HepG2 (cell line): ENCODE data around the gene RTN4RL2. TPM values are rescaled to one million over a fixed set of nuclear protein-coding genes. Genes with fewer than 3 reads are reported as not detected.
A peak's percentile ranks its signal among the peaks of the same experiment; 100 is the strongest.

Experiments
- ADNP ChIP-seq: sonication (generic); formaldehyde crosslinking; IDR thresholded peaks from 2 replicates; pipeline ENCODE4 v1.4.0; 2020; ENCODE audit warnings: missing genetic modification reagents
- AGO1 ChIP-seq: fragments of 200-400 bp; formaldehyde crosslinking; IDR thresholded peaks from 2 replicates; pipeline ENCODE4 v1.6.1; 2017; ENCODE audit warnings: mild to moderate bottlenecking, low read depth, low read length, moderate library complexity; ENCODE audit not compliant: poor library complexity, severe bottlenecking
- ATF5 ChIP-seq: sonication (generic); formaldehyde crosslinking; IDR thresholded peaks from 2 replicates; pipeline ENCODE4 v1.4.0; 2020; ENCODE audit warnings: mild to moderate bottlenecking, low read depth, missing genetic modification reagents
- FLYWCH1 ChIP-seq: sonication (generic); formaldehyde crosslinking; IDR thresholded peaks from 2 replicates; pipeline ENCODE4 v1.8.1; 2023; ENCODE audit warnings: mild to moderate bottlenecking, missing genetic modification reagents
- FOXK2 ChIP-seq: fragments of 450-650 bp; IDR thresholded peaks from 2 replicates; pipeline ENCODE4 v1.6.1; 2016
- MIXL1 ChIP-seq: IDR thresholded peaks from 2 replicates; pipeline ENCODE4 v1.6.1; 2016
- NFATC3 ChIP-seq: sonication (generic); formaldehyde crosslinking; IDR thresholded peaks from 2 replicates; pipeline ENCODE4 v1.5.1; 2020; ENCODE audit warnings: mild to moderate bottlenecking, missing genetic modification reagents
- NR2F6 ChIP-seq, 2 experiments: IDR thresholded peaks; 2 replicates each; pipeline ENCODE4 v1.6.1; 2016; ENCODE audit warnings: antibody characterized with exemption in 1 of 2, mild to moderate bottlenecking in 1 of 2
- RFX1 ChIP-seq: fragments of 450-650 bp; IDR thresholded peaks from 2 replicates; pipeline ENCODE4 v1.6.1; 2017
- SPEN ChIP-seq: sonication (generic); formaldehyde crosslinking; IDR thresholded peaks from 2 replicates; pipeline ENCODE4 v1.5.1; 2020; ENCODE audit warnings: low read depth, mild to moderate bottlenecking, missing genetic modification reagents
- SYNCRIP ChIP-seq: fragments of 200-400 bp; formaldehyde crosslinking; IDR thresholded peaks from 2 replicates; pipeline ENCODE4 v1.6.1; 2018; ENCODE audit warnings: mild to moderate bottlenecking, low read depth, low read length; ENCODE audit not compliant: insufficient read depth
- TBX3 ChIP-seq: fragments of 450-650 bp; IDR thresholded peaks from 2 replicates; pipeline ENCODE4 v1.6.1; 2017; ENCODE audit warnings: antibody characterized with exemption, mild to moderate bottlenecking, inconsistent platforms, borderline replicate concordance
- TOPORS ChIP-seq: sonication (generic); formaldehyde crosslinking; IDR thresholded peaks from 2 replicates; pipeline ENCODE4 v1.8.0; 2023; ENCODE audit warnings: mild to moderate bottlenecking, missing genetic modification reagents
- ZNF160 ChIP-seq: sonication (generic); formaldehyde crosslinking; IDR thresholded peaks from 2 replicates; pipeline ENCODE4 v1.8.0; 2022; ENCODE audit warnings: mild to moderate bottlenecking, inconsistent platforms, missing genetic modification reagents
- ZNF18 ChIP-seq: sonication (generic); formaldehyde crosslinking; IDR thresholded peaks from 2 replicates; pipeline ENCODE4 v1.8.0; 2022; ENCODE audit warnings: mild to moderate bottlenecking, missing genetic modification reagents; ENCODE audit not compliant: insufficient replicate concordance
- ZNF263 ChIP-seq: sonication (generic); formaldehyde crosslinking; IDR thresholded peaks from 2 replicates; pipeline ENCODE4 v1.4.0; 2020; ENCODE audit warnings: missing genetic modification reagents
- ZNF282 ChIP-seq: fragments of 450-650 bp; IDR thresholded peaks from 2 replicates; pipeline ENCODE4 v1.6.1; 2018; ENCODE audit not compliant: partially characterized antibody
- ZNF3 ChIP-seq: IDR thresholded peaks from 2 replicates; pipeline ENCODE4 v1.7.0; 2017; ENCODE audit warnings: inconsistent platforms
- ZNF430 ChIP-seq: sonication (generic); formaldehyde crosslinking; IDR thresholded peaks from 2 replicates; pipeline ENCODE4 v1.9.0; 2021; ENCODE audit warnings: mild to moderate bottlenecking, missing genetic modification reagents
- ZNF550 ChIP-seq: sonication (generic); formaldehyde crosslinking; IDR thresholded peaks from 2 replicates; pipeline ENCODE4 v1.4.0; 2020; ENCODE audit warnings: mild to moderate bottlenecking, missing genetic modification reagents, borderline replicate concordance
- ZNF792 ChIP-seq: IDR thresholded peaks from 2 replicates; pipeline ENCODE4 v1.6.1; 2016
- polyA plus RNA-seq, 8 experiments: library from polyadenylated mRNA; depleted of rRNA in 3 of 8; stranded (reverse) in 7 of 8; unstranded in 1 of 8; fragments of >200 nt; fragmentation: Illumina TruSeq in 4 of 8; extraction: Trizol in 4 of 8; gene quantifications; 2 replicates each; pipeline versions ENCODE4 v1.2.1 to v1.2.3, GENCODE V29; 2011 to 2016; ENCODE audit warnings: low read depth in 4 of 8, missing spikeins in 1 of 8, mixed read lengths in 1 of 8; ENCODE audit not compliant: insufficient read depth in 1 of 8
- total RNA-seq, 5 experiments: library from RNA; depleted of rRNA; stranded (reverse); fragments of >200 nt; fragmentation: Illumina TruSeq; extraction: Trizol; gene quantifications; 2 replicates each; pipeline ENCODE4 v1.2.3, GENCODE V29; 2016; ENCODE audit warnings: low read depth in 1 of 5
- TF ChIP-seq, protein P1 (sequence below): sonication (generic); formaldehyde crosslinking; IDR thresholded peaks from 2 replicates; pipeline ENCODE4 v1.5.1; 2020; ENCODE audit warnings: mild to moderate bottlenecking, missing genetic modification reagents
- TF ChIP-seq, protein P2 (sequence below): sonication (generic); formaldehyde crosslinking; IDR thresholded peaks from 2 replicates; pipeline ENCODE4 v1.4.0; 2020; ENCODE audit warnings: missing genetic modification reagents, borderline replicate concordance

RTN4RL2 gene
- total and polyA plus RNA-seq, 2 of the 13 experiments (the other 11 are each of a cell fraction or from before 2014, with no cell fraction given), result 1.3 to 4.3 TPM

DNA sequence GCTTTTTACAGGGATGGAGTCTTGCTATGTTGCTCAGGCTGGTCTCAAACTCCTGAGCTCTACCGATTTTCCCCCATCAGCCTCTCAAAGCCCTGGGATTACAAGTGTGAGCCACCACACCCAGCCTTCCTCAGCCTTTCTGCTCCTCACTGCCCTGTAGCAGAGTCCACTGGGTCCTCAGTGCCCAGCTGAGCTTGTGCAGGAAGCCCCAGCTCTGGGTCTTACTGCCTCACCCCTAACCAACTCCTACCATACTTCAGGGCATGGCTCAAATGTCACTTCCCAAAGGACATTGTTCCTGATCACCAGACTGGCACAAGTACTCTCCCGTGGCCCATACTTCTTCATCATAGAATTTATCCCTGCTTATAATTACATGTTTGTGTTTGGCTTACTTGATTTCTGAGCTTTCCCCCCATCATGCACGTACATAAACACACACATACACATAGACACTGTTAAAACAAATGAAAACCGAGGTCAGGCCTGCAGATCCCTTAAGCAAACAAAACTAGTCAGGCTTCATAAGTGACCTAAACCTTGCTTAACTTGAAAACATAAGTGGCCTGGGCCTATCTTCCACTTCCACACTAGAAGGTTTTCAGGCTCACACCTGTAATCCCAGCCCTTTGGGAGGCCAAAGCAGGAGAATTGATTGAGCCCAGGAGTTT, 19.4 kb upstream of the RTN4RL2 start (continued):
- no peak for TF ChIP-seq TBX3
- TF ChIP-seq SPEN (CRISPR knock-in tag), result 0 out of 2 replicates have a peak, but pooled peaks have one; percentile 36
- TF ChIP-seq TOPORS (CRISPR knock-in tag), result 0 out of 2 replicates have a peak, but pooled peaks have one; percentile 27
- 0 out of 2 replicates have a peak, but pooled peaks have one; percentile 16 for TF ChIP-seq FOXK2
- TF ChIP-seq ZNF3 (CRISPR knock-in tag), result no peak
- peak; percentile 75; the same call in 1 of the 2 replicates for TF ChIP-seq ZNF792 (CRISPR knock-in tag)
- peak; percentile 23; the same call in 1 of the 2 replicates for TF ChIP-seq MIXL1 (CRISPR knock-in tag)
- TF ChIP-seq ADNP (CRISPR knock-in tag), result no peak
- no peak for TF ChIP-seq AGO1
- TF ChIP-seq ATF5, result no peak
- no peak for TF ChIP-seq ZNF550 (CRISPR knock-in tag)
- no peak for TF ChIP-seq ZNF160 (CRISPR knock-in tag)
- 0 out of 2 replicates have a peak, but pooled peaks have one; percentile 6 for TF ChIP-seq ZNF263
- no peak for TF ChIP-seq SYNCRIP
- TF ChIP-seq, protein P1, sequence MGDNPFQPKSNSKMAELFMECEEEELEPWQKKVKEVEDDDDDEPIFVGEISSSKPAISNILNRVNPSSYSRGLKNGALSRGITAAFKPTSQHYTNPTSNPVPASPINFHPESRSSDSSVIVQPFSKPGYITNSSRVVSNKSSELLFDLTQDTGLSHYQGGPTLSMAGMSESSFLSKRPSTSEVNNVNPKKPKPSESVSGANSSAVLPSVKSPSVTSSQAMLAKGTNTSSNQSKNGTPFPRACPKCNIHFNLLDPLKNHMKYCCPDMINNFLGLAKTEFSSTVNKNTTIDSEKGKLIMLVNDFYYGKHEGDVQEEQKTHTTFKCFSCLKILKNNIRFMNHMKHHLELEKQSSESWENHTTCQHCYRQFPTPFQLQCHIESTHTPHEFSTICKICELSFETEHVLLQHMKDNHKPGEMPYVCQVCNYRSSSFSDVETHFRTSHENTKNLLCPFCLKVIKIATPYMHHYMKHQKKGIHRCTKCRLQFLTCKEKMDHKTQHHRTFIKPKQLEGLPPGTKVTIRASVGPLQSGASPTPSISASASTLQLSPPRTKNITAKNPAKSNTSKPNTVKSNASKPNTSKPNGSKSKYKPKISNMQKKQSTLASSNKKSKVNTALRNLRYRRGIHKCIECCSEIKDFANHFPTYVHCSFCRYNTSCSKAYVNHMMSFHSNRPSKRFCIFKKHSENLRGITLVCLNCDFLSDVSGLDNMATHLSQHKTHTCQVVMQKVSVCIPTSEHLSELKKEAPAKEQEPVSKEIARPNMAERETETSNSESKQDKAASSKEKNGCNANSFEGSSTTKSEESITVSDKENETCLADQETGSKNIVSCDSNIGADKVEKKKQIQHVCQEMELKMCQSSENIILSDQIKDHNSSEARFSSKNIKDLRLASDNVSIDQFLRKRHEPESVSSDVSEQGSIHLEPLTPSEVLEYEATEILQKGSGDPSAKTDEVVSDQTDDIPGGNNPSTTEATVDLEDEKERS (CRISPR knock-in tag), result 0 out of 2 replicates have a peak, but pooled peaks have one; percentile 1
- no peak for TF ChIP-seq ZNF18 (CRISPR knock-in tag)
- TF ChIP-seq FLYWCH1, result no peak
- TF ChIP-seq NFATC3 (CRISPR knock-in tag), result no peak
- TF ChIP-seq RFX1, result no peak
- TF ChIP-seq, protein P2, sequence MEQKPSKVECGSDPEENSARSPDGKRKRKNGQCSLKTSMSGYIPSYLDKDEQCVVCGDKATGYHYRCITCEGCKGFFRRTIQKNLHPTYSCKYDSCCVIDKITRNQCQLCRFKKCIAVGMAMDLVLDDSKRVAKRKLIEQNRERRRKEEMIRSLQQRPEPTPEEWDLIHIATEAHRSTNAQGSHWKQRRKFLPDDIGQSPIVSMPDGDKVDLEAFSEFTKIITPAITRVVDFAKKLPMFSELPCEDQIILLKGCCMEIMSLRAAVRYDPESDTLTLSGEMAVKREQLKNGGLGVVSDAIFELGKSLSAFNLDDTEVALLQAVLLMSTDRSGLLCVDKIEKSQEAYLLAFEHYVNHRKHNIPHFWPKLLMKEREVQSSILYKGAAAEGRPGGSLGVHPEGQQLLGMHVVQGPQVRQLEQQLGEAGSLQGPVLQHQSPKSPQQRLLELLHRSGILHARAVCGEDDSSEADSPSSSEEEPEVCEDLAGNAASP (CRISPR knock-in tag), result 0 out of 2 replicates have a peak, but pooled peaks have one; percentile 50
- TF ChIP-seq ZNF430, result no peak
- TF ChIP-seq NR2F6 (IDR thresholded peaks at IDR 0.05), result peak; percentile 81
- TF ChIP-seq NR2F6 (CRISPR knock-in tag; IDR thresholded peaks at IDR 0.05), result peak; percentile 73
- no peak for TF ChIP-seq ZNF282
